IMR-90 (cell line): ENCODE data around the gene SRXN1. TPM values are rescaled to one million over a fixed set of nuclear protein-coding genes. Genes with fewer than 3 reads are reported as not detected.

Experiments used
- ATAC-seq: fragments of 200-7000 bp; cut with Tn5 transposase; 2 replicates; pipeline ENCODE4 v1.9.1; 2020; ENCODE audit warnings: low read depth, mild to moderate bottlenecking, moderate library complexity
- BruUV-seq: library from RNA; stranded (reverse); fragments of 400-500 nt; replicated peaks from 2 replicates; lab custom pipeline; 2021; lab: Mats Ljungman, UMichigan
- CTCF ChIA-PET: fragments of 300-600 bp; formaldehyde crosslinking; extraction: SDS; loops from one replicate; lab custom pipeline; 2021; ENCODE audit warnings: antibody characterized with exemption; lab: Yijun Ruan, JAX
- POLR2A ChIA-PET: fragments of 300-600 bp; sonication (Branson Sonifier 250); formaldehyde crosslinking; loops from one replicate; lab custom pipeline; 2022; ENCODE audit warnings: antibody characterized with exemption; ENCODE audit not compliant: unreplicated experiment; lab: Charles Lee
- DNase-seq: peaks from one replicate; pipeline ENCODE4 v3.0.0; 2013
- H2AFZ ChIP-seq: replicated peaks from 2 replicates; pipeline ENCODE3; 2013; ENCODE audit warnings: low read length, mild to moderate bottlenecking; ENCODE audit not compliant: poor library complexity
- H2AK5ac ChIP-seq: 2 replicates; pipeline ENCODE4 v1.6.1; 2013; ENCODE audit warnings: low read depth, low read length, inconsistent platforms
- H2AK9ac ChIP-seq: replicated peaks from 2 replicates; pipeline ENCODE3; 2013; ENCODE audit warnings: mild to moderate bottlenecking, low read depth, low read length, moderate library complexity; ENCODE audit not compliant: poor library complexity
- H2BK120ac ChIP-seq: 2 replicates; pipeline ENCODE4 v1.6.1; 2013; ENCODE audit warnings: low read depth, low read length, inconsistent platforms
- H2BK15ac ChIP-seq: 3 replicates; pipeline ENCODE4 v1.6.1; 2013; ENCODE audit warnings: low read depth, low read length, inconsistent platforms
- H2BK20ac ChIP-seq: 2 replicates; pipeline ENCODE4 v1.6.1; 2013; ENCODE audit warnings: low read depth, mild to moderate bottlenecking, inconsistent platforms, low read length, moderate library complexity
- H2BK5ac ChIP-seq: 2 replicates; pipeline ENCODE4 v1.6.1; 2013; ENCODE audit warnings: mild to moderate bottlenecking, low read depth, low read length, inconsistent platforms; ENCODE audit not compliant: poor library complexity, severe bottlenecking
- H3K14ac ChIP-seq: replicated peaks from 2 replicates; pipeline ENCODE4 v1.6.1; 2013; ENCODE audit warnings: low read depth, low read length, inconsistent platforms
- H3K18ac ChIP-seq: 2 replicates; pipeline ENCODE4 v1.6.1; 2013; ENCODE audit warnings: low read depth, low read length, control low read depth
- H3K23ac ChIP-seq: 2 replicates; pipeline ENCODE4 v1.6.1; 2013; ENCODE audit warnings: low read depth, low read length, inconsistent platforms
- H3K27ac ChIP-seq: 2 replicates; pipeline ENCODE4 v1.5.1; 2013; ENCODE audit warnings: mild to moderate bottlenecking, control low read depth, low read length; ENCODE audit not compliant: insufficient read depth
- H3K27me3 ChIP-seq: 2 replicates; pipeline ENCODE4 v1.6.1; 2013; ENCODE audit warnings: low read length; ENCODE audit not compliant: control insufficient read depth, insufficient read depth
- H3K36me3 ChIP-seq: 2 replicates; pipeline ENCODE4 v1.6.1; 2013; ENCODE audit warnings: low read length, mixed read lengths; ENCODE audit not compliant: control insufficient read depth, insufficient read depth
- H3K4ac ChIP-seq: 2 replicates; pipeline ENCODE4 v1.6.1; 2013; ENCODE audit warnings: low read depth, low read length, inconsistent platforms
- H3K4me1 ChIP-seq: 2 replicates; pipeline ENCODE4 v1.6.1; 2013; ENCODE audit warnings: low read length, mixed read lengths; ENCODE audit not compliant: control insufficient read depth, insufficient read depth
- H3K4me2 ChIP-seq: 2 replicates; pipeline ENCODE4 v1.6.1; 2013; ENCODE audit warnings: low read depth, mild to moderate bottlenecking, control low read depth, low read length, moderate library complexity
- H3K4me3 ChIP-seq: 2 replicates; pipeline ENCODE4 v1.5.1; 2013; ENCODE audit warnings: low read depth, mild to moderate bottlenecking, control low read depth, low read length, moderate library complexity; ENCODE audit not compliant: insufficient read depth
- H3K56ac ChIP-seq: 2 replicates; pipeline ENCODE4 v1.6.1; 2013; ENCODE audit warnings: low read length, inconsistent platforms; ENCODE audit not compliant: insufficient read depth; ENCODE audit errors: extremely low read depth
- H3K79me1 ChIP-seq, 2 experiments: 2 replicates each; pipeline ENCODE4 v1.6.1; 2013; ENCODE audit warnings: low read length in 2 of 2, inconsistent platforms in 1 of 2, low read depth in 1 of 2
- H3K9ac ChIP-seq: 2 replicates; pipeline ENCODE4 v1.6.1; 2013; ENCODE audit warnings: low read depth, low read length, control low read depth
- H3K9me1 ChIP-seq: 2 replicates; pipeline ENCODE4 v1.6.1; 2013; ENCODE audit warnings: low read length, inconsistent platforms; ENCODE audit not compliant: insufficient read depth
- H3K9me3 ChIP-seq: 2 replicates; pipeline ENCODE4 v1.6.1; 2013; ENCODE audit warnings: low read length; ENCODE audit not compliant: control insufficient read depth, insufficient read depth
- H4K20me1 ChIP-seq: 2 replicates; pipeline ENCODE4 v1.6.1; 2013; ENCODE audit warnings: low read length, inconsistent platforms; ENCODE audit not compliant: insufficient read depth
- H4K5ac ChIP-seq: 2 replicates; pipeline ENCODE4 v1.6.1; 2013; ENCODE audit warnings: mild to moderate bottlenecking, low read depth, low read length, control low read depth
- H4K8ac ChIP-seq, 2 experiments: 2 replicates each; pipeline ENCODE4 v1.6.1; 2013; ENCODE audit warnings: low read depth in 2 of 2, low read length in 2 of 2, control low read depth in 1 of 2, inconsistent platforms in 1 of 2
- H4K91ac ChIP-seq: 2 replicates; pipeline ENCODE4 v1.6.1; 2013; ENCODE audit warnings: low read depth, low read length, inconsistent platforms; ENCODE audit not compliant: insufficient read depth
- CTCF ChIP-seq: conservative IDR thresholded peaks from 2 replicates; pipeline ENCODE4 v1.5.1; 2012; ENCODE audit warnings: mild to moderate bottlenecking, low read depth, low read length, improper control_type of control experiment
- ELK1 ChIP-seq: fragments of 150-350 bp; IDR thresholded peaks from 2 replicates; pipeline ENCODE4 v1.6.1; 2016; ENCODE audit warnings: low read depth, mild to moderate bottlenecking, low read length, moderate library complexity, borderline replicate concordance
- MAZ ChIP-seq: IDR thresholded peaks from 2 replicates; pipeline ENCODE4 v1.6.1; 2012; ENCODE audit warnings: low read depth, mild to moderate bottlenecking, low read length, improper control_type of control experiment, moderate library complexity, borderline replicate concordance
- MXI1 ChIP-seq: IDR thresholded peaks from 2 replicates; pipeline ENCODE4 v1.6.1; 2012; ENCODE audit warnings: low read depth, mild to moderate bottlenecking, low read length, moderate library complexity, borderline replicate concordance
- RCOR1 ChIP-seq: IDR thresholded peaks from 2 replicates; pipeline ENCODE4 v1.6.1; 2012; ENCODE audit warnings: mild to moderate bottlenecking, low read length, improper control_type of control experiment; ENCODE audit not compliant: insufficient replicate concordance
- SMC3 ChIP-seq: fragments of 150-350 bp; IDR thresholded peaks from 2 replicates; pipeline ENCODE4 v1.6.1; 2016; ENCODE audit warnings: low read depth, mild to moderate bottlenecking, antibody characterized with exemption, low read length, moderate library complexity
- WGBS, 2 experiments: methylation state at CpG; one replicate each; pipeline versions ENCODE4 v1.1.5 to v1.1.7; 2013; ENCODE audit warnings: missing lambda C conversion rate in 2 of 2; ENCODE audit not compliant: insufficient read length in 1 of 2; ENCODE audit errors: extremely low coverage in 2 of 2; 5-methylcytosine and 5-hydroxymethylcytosine counted together
- dilution Hi-C: fragments of 300-500 bp; cut with HindIII; formaldehyde crosslinking; loops from one replicate; pipeline ENCODE4 v1.14.3; 2018; ENCODE audit warnings: low sequenced_read_pairs; ENCODE audit not compliant: unreplicated experiment
- in situ Hi-C: fragments of 300-500 bp; cut with MboI; formaldehyde crosslinking; loops from 3 replicates; pipeline ENCODE4 v1.14.3; 2019; ENCODE audit warnings: low sequenced_read_pairs, inconsistent platforms, mixed read lengths
- intact Hi-C: fragments of 100-400 bp; cut with micrococcal nuclease; formaldehyde crosslinking; loops from 2 replicates; pipeline ENCODE4 v1.10.0; 2022
- polyA plus RNA-seq, 3 experiments: library from polyadenylated mRNA; depleted of rRNA; stranded (reverse); fragments of >200 nt; gene quantifications; 2 replicates each; pipeline ENCODE4 v1.2.3, GENCODE V29; 2012; ENCODE audit warnings: low replicate concordance in 1 of 3
- total RNA-seq: library from RNA; depleted of rRNA; stranded (reverse); fragments of >200 nt; gene quantifications from 2 replicates; pipeline ENCODE4 v1.2.3, GENCODE V29; 2012

The SRXN1 gene
- total and polyA plus RNA-seq, 2 of the 4 experiments (the other 2 are of a cell fraction) = 51.2 to 71.2 TPM

- no peak within 1 kb of the TSS for H3K14ac ChIP-seq
- no peak within 1 kb of the TSS for H3K23ac ChIP-seq
- intact Hi-C loops = no loop called here
- H3K4ac ChIP-seq = no peak within 1 kb of the TSS
- no peak within 1 kb of the TSS for H4K8ac ChIP-seq
- no peaks in the 10 kb centered on the region for H3K36me3 ChIP-seq
- peak within 1 kb of the TSS; percentile 67 for H2AFZ ChIP-seq
- 1% methylated on average over 23 of the region's 69 CpGs; no CpG with 5 or more reads in 1 of the 2 experiments for WGBS, 2 experiments
- no peak within 1 kb of the TSS for H2BK5ac ChIP-seq
- H3K4me1 ChIP-seq = no peaks in the 10 kb centered on the region
- H3K9me3 ChIP-seq = no peaks in the 10 kb centered on the region
- H3K27me3 ChIP-seq = peaks cover 55% of the 10 kb centered on the region
- CTCF ChIA-PET = interaction anchor here (0.7 to 1.5 kb wide), 3 partner anchors 9 to 115 kb away, joined by 3 to 5 read pairs (median 3); no protein-coding TSS in a partner anchor
- no peaks in the 10 kb centered on the region for H3K9me1 ChIP-seq
- H4K20me1 ChIP-seq = no peaks in the 10 kb centered on the region
- H4K5ac ChIP-seq = no peak within 1 kb of the TSS
- no peak within 1 kb of the TSS for H3K56ac ChIP-seq
- dilution Hi-C loops = no loop called here
- H3K4me3 ChIP-seq = no peak within 1 kb of the TSS
- no peak within 1 kb of the TSS; the same call in 1 of the 2 replicates for H3K4me2 ChIP-seq
- H2AK9ac ChIP-seq = peak within 1 kb of the TSS; percentile 33
- no peak within 1 kb of the TSS for H3K18ac ChIP-seq
- H2BK15ac ChIP-seq = no peak within 1 kb of the TSS
- H2BK120ac ChIP-seq = no peak within 1 kb of the TSS
- POLR2A ChIA-PET = interaction anchor here (0.6 kb wide), 1 partner anchor 28 kb away, joined by 3 read pairs; no protein-coding TSS in a partner anchor
- H3K9ac ChIP-seq = no peak within 1 kb of the TSS
- H4K91ac ChIP-seq = no peak within 1 kb of the TSS
- H2BK20ac ChIP-seq = no peak within 1 kb of the TSS
- DNase-seq = peak; percentile 65
- H2AK5ac ChIP-seq = no peak within 1 kb of the TSS
- BruUV-seq = no TSS peak
- in situ Hi-C loops = loop anchor here (10.0 kb wide), 1 partner anchor 111 kb away; no protein-coding TSS in a partner anchor
- ATAC-seq = peak; percentile 100
- TF ChIP-seq MAZ (peak; percentile 78; the same call in 1 of the 2 replicates), MXI1 (peak; percentile 90), CTCF (no peak), ELK1 (no peak), SMC3 (no peak), RCOR1 (peak; percentile 83)
- no peak within 1 kb of the TSS for H3K27ac ChIP-seq
- H3K79me1 ChIP-seq = no peaks in the 10 kb centered on the region
These were observed 22.7 kb upstream of the SRXN1 start, which contains the start of gene SCRT2 for GRCh38 chr20:675453-676314. TSS of gene SCRT2 (minus strand) at chr20:675802. CDS start at chr20:675601, 201 bp downstream.
